NCI-H1436 (cell line): ENCODE data around the gene RAPSN.

Experiments
- DNase-seq: peaks from one replicate; lab custom pipeline; 2025; lab: John Stamatoyannopoulos, UW

The RAPSN gene

DNA sequence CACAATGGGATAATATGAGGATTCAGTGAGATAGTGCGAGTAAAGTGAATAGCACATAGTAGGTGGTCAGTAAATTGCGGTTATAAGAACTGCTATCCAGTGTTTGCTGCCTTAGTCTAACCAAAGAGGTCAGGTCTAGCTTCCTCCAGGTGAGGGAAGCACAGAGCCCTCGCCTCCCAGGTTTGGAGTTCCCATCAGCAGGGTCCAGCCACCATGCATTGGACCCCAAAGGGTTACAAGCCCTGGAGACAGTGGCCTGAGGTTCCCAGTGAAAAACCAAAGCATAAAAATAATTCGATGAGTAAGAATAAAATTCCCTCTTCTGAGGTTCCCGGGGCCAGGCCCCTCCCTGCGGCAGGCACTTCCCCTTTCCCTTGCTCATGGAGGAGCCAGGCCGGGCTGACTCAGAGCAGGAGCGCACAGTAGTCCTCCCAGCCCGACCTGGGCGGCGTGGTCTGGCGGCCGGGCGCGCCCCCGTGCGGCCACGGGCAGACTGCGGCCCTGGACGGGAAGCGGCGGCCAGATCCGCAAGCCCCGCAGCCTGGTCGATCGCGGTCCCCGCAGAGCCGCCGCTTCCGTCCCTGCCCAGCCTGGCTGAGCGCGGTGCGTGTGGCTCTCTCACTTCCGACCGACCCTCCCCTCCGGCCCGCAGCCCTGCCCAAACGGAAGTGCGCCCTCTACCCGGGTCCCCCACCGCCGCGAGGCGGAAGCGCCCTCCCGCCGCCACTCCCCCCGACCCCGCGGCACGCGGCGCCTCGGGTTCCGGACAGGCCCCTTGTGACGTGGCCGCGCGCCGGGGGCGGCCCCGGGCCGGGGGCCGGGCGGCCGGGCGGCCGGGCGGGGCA, 41.0 kb downstream of the RAPSN start, which contains the start of gene SLC39A13:
Gene SLC39A13, plus strand, starts transcription at position 845 of the 845 bp plus-strand sequence. CDS start 1,505 bp downstream, outside the sequence.
- DNase-seq: peak; percentile 88

GRCh38 chr11:47406896-47407745, 41.8 kb downstream of the RAPSN start:
- DNase-seq: no peak

DNA sequence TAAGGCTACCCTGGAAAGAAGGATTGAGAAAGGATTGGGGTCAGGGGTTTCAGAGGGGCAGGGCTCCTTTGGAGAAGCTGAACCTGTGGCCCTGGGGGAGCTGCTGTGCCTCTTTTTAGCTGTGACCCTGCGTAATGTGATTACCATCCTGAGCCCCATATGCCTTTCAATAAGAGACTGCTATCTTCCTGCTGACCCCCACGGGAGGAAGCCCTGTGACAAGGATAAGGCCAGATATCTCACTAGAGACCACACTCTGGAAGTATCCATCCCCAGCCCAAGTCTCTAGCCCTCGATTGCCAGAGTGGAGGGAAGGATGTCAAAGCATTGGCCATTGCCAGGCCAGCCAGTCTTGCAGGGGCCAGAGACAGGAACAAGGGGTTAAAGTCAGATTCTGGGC, 45.4 kb downstream of the RAPSN start:
- no peak for DNase-seq

DNA sequence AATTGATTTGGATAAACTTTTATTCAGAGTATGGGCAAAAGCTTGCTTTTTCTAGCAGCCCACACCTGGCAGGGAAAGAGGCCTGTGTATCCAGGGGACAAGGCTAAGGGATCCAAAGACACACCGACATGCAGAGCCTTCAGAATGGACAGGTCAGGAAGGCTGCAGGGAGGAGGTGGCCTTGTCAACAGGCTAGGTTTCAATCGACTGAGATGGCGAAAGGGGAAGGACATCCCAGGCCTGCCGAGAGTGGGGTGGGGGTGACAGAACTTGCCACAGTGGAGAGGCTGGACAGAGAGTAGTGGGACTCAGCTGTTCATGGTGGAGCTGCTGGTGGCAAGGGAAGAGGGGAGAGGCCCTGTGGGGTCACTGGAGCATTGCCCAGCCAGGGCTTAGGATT, 45.8 kb downstream of the RAPSN start:
- DNase-seq: no peak

- no peak for DNase-seq
These were observed 48.1 kb downstream of the RAPSN start for GRCh38 chr11:47400768-47401279.

GRCh38 chr11:47399860-47400767, 48.8 kb downstream of the RAPSN start:
- DNase-seq: no peak

GRCh38 chr11:47398551-47398950, 50.4 kb downstream of the RAPSN start:
- DNase-seq: no peak

- no peak for DNase-seq
These were observed 50.9 kb downstream of the RAPSN start for GRCh38 chr11:47398011-47398410.

GRCh38 chr11:47396049-47396320, 53.0 kb downstream of the RAPSN start:
- no peak for DNase-seq

GRCh38 chr11:47395223-47396048, 53.5 kb downstream of the RAPSN start:
- DNase-seq: no peak

DNA sequence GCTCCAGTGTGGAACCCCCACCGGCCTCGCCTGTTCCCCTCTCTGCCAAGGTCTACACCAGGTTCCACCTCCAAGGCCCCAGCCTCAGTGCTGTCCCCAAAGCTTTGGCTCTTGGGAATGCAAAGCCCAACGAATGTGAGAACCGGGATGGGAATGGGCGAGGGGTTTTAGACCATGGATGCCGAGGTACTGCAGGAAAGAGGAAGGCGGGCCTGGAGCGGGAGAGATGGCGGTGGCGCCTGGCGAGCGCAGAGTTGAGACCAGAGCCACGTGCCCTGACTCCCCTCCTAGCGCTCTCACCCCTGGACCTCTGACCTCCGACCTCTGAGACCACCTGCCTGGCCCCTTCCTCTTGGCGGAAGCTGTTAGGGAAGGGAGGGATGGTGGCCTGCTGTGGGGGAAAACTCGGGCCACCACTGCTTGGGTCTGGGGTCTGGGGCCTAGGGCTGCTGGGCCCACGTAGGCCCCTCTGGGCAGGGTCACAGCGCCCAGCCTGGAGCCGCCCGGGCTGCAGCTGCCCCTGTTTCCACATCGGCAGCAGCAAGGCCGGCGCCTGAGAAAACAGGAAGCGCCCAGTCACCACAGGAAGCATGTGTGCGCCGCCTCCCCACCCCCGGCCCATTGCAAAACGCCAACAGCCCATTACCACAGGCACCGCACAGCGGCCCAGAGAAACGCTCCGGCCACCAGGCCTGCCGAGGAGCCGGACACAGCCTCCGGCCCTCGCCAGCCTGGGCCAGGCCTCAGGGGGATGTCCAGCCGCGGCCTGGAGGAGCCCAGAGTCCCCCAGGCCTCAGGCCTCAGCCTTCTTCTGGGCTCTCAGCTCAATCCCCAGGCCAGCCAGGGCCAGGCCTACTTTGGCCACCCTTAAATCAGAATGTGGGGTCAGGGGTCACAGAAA, 54.4 kb downstream of the RAPSN start:
- no peak for DNase-seq

- DNase-seq: no peak
These were observed 55.0 kb downstream of the RAPSN start for GRCh38 chr11:47394050-47394321.

GRCh38 chr11:47393163-47394049, 55.5 kb downstream of the RAPSN start:
- DNase-seq: no peak

- DNase-seq: no peak
These were observed 56.3 kb downstream of the RAPSN start for GRCh38 chr11:47392546-47393162.

GRCh38 chr11:47391711-47392432, 57.1 kb downstream of the RAPSN start:
- DNase-seq: no peak

DNA sequence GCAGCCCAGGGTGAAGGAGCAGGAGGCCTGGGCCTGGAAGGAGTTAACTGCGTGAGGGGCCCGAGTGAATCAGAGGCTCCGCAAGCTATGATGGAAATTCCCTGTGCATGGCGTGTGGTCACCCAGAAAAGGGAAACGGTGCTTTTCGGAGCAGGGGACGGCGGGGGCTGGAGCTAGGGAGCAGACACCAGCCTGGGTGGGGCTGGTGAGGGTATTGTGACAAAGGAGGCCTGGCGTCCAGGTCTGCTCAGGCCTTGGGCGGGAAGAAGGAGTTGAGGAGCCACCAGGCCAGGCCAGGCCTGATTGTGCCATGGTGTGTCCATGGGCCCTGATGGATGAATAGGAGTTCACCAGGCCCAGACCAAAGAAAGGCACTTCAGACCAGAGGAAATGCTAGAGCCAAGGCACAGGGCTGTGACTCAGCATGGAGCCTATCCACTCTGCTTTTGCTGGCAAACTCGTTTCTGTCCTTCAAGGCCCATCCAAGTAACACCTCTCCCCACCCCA, 57.8 kb downstream of the RAPSN start:
- DNase-seq: no peak

- no peak for DNase-seq
These were observed 58.5 kb downstream of the RAPSN start for GRCh38 chr11:47390422-47390760.
